Prostate gland (tissue), 2 donors: ENCODE measurements around the gene TTYH1. TPM values are rescaled to one million over a fixed set of nuclear protein-coding genes. Genes with fewer than 3 reads are reported as not detected.

Experiments
- DNase-seq: peaks from one replicate; pipeline ENCODE4 v3.0.0-alpha.2; 2019; ENCODE audit warnings: low spot score
- H3K27ac ChIP-seq, 2 donors: fragments of 200-600 bp; sonication (generic); 2 replicates each; pipeline ENCODE4 v1.5.1; 2017 to 2019
- H3K27me3 ChIP-seq: fragments of 200-600 bp; sonication (generic); replicated peaks from 2 replicates; pipeline ENCODE4 v1.5.1; 2019; ENCODE audit not compliant: insufficient read depth
- H3K36me3 ChIP-seq, 2 donors: fragments of 200-600 bp; sonication (generic); 1 replicate in 1 of 2; 2 replicates in 1 of 2; pipeline versions ENCODE4 v1.5.1 to v1.8.1; 2017 to 2019
- H3K4me1 ChIP-seq: fragments of 200-600 bp; sonication (generic); replicated peaks from 2 replicates; pipeline ENCODE4 v1.5.1; 2019
- H3K4me3 ChIP-seq, 2 donors: fragments of 200-600 bp; sonication (generic); 2 replicates each; pipeline ENCODE4 v1.5.1; 2017 to 2019
- H3K9me3 ChIP-seq: fragments of 200-600 bp; sonication (generic); 2 replicates; pipeline ENCODE4 v1.5.1; 2017
- CTCF ChIP-seq, 4 experiments: fragments of 200-600 bp in 2 of 4; fragments of 450-650 bp in 2 of 4; sonication (generic) in 2 of 4; IDR thresholded peaks; 1 replicate in 3 of 4; 2 replicates in 1 of 4; pipeline ENCODE4 v1.5.1; 2016 to 2019; ENCODE audit warnings: antibody characterized with exemption in 4 of 4, mild to moderate bottlenecking in 2 of 4, moderate library complexity in 2 of 4
- POLR2A ChIP-seq: fragments of 450-650 bp; IDR thresholded peaks from one replicate; pipeline ENCODE4 v1.6.1; 2016; ENCODE audit warnings: antibody characterized with exemption, mild to moderate bottlenecking
- POLR2AphosphoS5 ChIP-seq: sonication (generic); formaldehyde crosslinking; IDR thresholded peaks from one replicate; pipeline ENCODE4 v1.6.1; 2017; ENCODE audit warnings: antibody characterized with exemption
- WGBS: methylation state at CpG from one replicate; pipeline ENCODE4 v1.1.5; 2018; 5-methylcytosine and 5-hydroxymethylcytosine counted together
- intact Hi-C: fragments of 100-400 bp; cut with DNase I; formaldehyde crosslinking; loops from one replicate; pipeline ENCODE4 v1.14.2; 2022
- total RNA-seq, 2 donors: library from RNA; depleted of rRNA; stranded (reverse); fragments of >200 nt; gene quantifications; one replicate each; pipeline ENCODE4 v1.1.0, GENCODE V29; 2016

TTYH1 gene
- total RNA-seq, 2 donors from 2014 or later = 1.8 to 136 TPM

DNA sequence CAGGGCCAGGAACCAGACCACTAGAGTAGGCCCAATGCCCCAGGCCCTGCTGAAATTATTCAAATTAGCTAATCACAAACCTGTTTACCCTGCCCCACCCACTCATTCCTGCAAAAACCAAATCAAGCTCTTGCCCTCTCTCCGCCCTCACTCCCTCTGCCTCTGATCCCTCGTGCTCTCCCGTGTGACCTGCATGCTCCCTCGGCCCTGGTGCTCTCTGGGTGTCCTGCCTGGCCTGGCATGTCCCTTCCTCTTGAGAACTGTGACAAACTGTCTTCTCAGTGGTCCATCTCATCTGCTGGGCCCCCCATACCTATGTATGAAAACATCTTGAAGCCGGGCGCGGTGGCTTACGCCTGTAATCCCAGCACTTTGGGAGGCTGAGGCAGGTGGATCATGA lies 12.2 kb upstream of the TTYH1 start:
- Histone ChIP-seq H3K36me3 (no peaks in the 10 kb centered on the region), H3K9me3 (no peaks in the 10 kb centered on the region), H3K27me3 (no peaks in the 10 kb centered on the region), H3K4me1 (no peaks in the 10 kb centered on the region), H3K27ac (no peak overlapping the region), H3K4me3 (no peak overlapping the region)
- intact Hi-C loops = no loop called here
- DNase-seq = no peak
- TF ChIP-seq POLR2A (no peak), POLR2AphosphoS5 (no peak), CTCF (IDR thresholded peaks at IDR 0.05) (no peak)
- 88% methylated on average over 8 of the region's 8 CpGs for WGBS

DNA sequence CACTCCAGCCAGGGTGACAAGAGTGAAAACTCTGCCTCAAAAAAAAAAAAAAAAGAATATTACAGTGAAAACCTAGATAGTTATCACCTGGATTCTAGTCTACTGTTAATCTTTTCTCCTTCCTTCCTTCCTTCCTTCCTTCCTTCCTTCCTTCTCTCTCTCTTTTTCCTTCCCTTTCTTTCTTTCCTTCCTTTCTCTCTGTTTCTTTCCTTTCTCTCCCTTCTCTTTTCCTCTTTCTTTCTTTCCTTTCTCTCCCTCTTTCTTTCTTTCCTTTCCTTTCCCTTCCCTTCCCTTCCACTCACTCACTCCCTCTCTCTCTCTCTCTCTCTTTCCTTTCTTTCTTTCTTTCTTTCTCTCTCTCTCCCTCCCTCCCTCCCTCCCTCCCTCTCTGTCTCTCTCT lies 9.6 kb upstream of the TTYH1 start:
- intact Hi-C loops = no loop called here
- Histone ChIP-seq H3K4me3 (no peak overlapping the region), H3K9me3 (no peaks in the 10 kb centered on the region), H3K36me3 (no peaks in the 10 kb centered on the region), H3K27ac (no peak overlapping the region), H3K4me1 (no peaks in the 10 kb centered on the region), H3K27me3 (no peaks in the 10 kb centered on the region)
- TF ChIP-seq CTCF (IDR thresholded peaks at IDR 0.05) (no peak), POLR2A (no peak), POLR2AphosphoS5 (no peak)
- no peak for DNase-seq

- Histone ChIP-seq H3K27me3 (no peaks in the 10 kb centered on the region), H3K4me1 (no peaks in the 10 kb centered on the region), H3K27ac (no peak overlapping the region), H3K4me3 (no peak overlapping the region), H3K36me3 (no peaks in the 10 kb centered on the region), H3K9me3 (no peaks in the 10 kb centered on the region)
- 83% methylated on average over 7 of the region's 7 CpGs for WGBS
- intact Hi-C loops = no loop called here
- no peak for TF ChIP-seq CTCF (IDR thresholded peaks at IDR 0.05)
- TF ChIP-seq POLR2A = no peak
- TF ChIP-seq POLR2AphosphoS5 = no peak
- DNase-seq = no peak
Measured at GRCh38 chr19:54407780-54408179, 7.5 kb upstream of the TTYH1 start.

DNA sequence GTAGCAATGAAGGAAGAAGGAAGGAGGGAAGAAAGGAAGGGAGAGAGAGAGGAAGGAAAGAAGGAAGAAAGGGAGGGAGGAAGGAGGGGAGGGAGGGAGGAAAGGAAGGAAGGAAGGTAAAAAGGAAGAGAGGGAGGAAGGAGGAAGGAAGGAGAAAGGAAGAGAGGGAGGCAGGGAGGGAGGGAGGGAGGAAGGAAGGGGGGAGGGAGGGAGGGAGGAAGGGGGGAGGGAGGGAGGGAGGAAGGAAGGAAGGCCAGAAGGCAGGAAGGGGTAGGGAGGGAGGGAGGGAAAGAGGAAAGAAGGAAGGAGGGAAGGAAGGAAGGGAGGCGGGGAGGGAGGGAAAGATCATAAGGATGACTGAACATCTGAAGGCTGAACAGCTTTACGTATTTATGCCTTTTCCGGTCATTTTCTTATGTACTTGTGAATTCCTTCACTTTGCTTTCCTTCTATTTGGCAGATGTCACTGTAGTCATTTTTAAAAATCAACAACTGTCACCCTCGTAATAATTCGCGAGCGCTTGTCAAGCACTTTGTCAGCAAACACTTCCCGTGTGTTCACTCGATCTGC lies 6.7 kb upstream of the TTYH1 start:
- DNase-seq = no peak
- Histone ChIP-seq H3K9me3 (no peaks in the 10 kb centered on the region), H3K36me3 (no peaks in the 10 kb centered on the region), H3K4me3 (no peak overlapping the region), H3K4me1 (no peaks in the 10 kb centered on the region), H3K27ac (no peak overlapping the region), H3K27me3 (no peaks in the 10 kb centered on the region)
- intact Hi-C loops = no loop called here
- no peak for TF ChIP-seq POLR2AphosphoS5
- WGBS = 56% methylated on average over 9 of the region's 9 CpGs

GRCh38 chr19:54411033-54411432 lies 4.2 kb upstream of the TTYH1 start:
- intact Hi-C loops = no loop called here
- H3K9me3 ChIP-seq = no peaks in the 10 kb centered on the region
- DNase-seq = no peak
- H3K4me3 ChIP-seq = no peak overlapping the region
- H3K27ac ChIP-seq = no peak overlapping the region
- no peak for TF ChIP-seq POLR2AphosphoS5
- no peak for TF ChIP-seq POLR2A
- TF ChIP-seq CTCF (IDR thresholded peaks at IDR 0.05) = no peak
- H3K27me3 ChIP-seq = peaks cover 14% of the 10 kb centered on the region
- no peaks in the 10 kb centered on the region for H3K4me1 ChIP-seq
- H3K36me3 ChIP-seq = no peaks in the 10 kb centered on the region
